GM12873 (cell line): ENCODE data around the gene NUDT3.

Experiments used
- CTCF ChIP-seq: IDR thresholded peaks from 2 replicates; pipeline ENCODE4 v1.5.1; 2012; ENCODE audit warnings: low read depth, mild to moderate bottlenecking, moderate library complexity, low read length, control low read depth; ENCODE audit not compliant: insufficient read depth; ENCODE audit errors: missing control alignments

The NUDT3 gene

GRCh38 chr6:34242252-34243130 is 150.0 kb downstream of the NUDT3 start:
- TF ChIP-seq CTCF = no peak

- TF ChIP-seq CTCF = no peak
Measured at GRCh38 chr6:34241351-34242215, 150.9 kb downstream of the NUDT3 start.

GRCh38 chr6:34240329-34241248 is 151.9 kb downstream of the NUDT3 start:
- no peak for TF ChIP-seq CTCF

- no peak for TF ChIP-seq CTCF
Measured at GRCh38 chr6:34239893-34240292, 152.6 kb downstream of the NUDT3 start.

- no peak for TF ChIP-seq CTCF
Measured at GRCh38 chr6:34239500-34239825, 153.0 kb downstream of the NUDT3 start.

GRCh38 chr6:34238585-34239499 is 153.6 kb downstream of the NUDT3 start:
- no peak for TF ChIP-seq CTCF
